OCI-LY7 (cell line): ENCODE data around the gene ELAVL4. TPM values are rescaled to one million over a fixed set of nuclear protein-coding genes. Genes with fewer than 3 reads are reported as not detected.

Experiments
- BruUV-seq: library from RNA; stranded (reverse); fragments of 400-500 nt; replicated peaks from 2 replicates; lab custom pipeline; 2021; lab: Mats Ljungman, UMichigan
- CTCF ChIA-PET: fragments of 300-600 bp; sonication (Branson Sonifier 250); formaldehyde crosslinking; loops from one replicate; lab custom pipeline; 2022; ENCODE audit warnings: antibody characterized with exemption; ENCODE audit not compliant: unreplicated experiment; lab: Charles Lee
- POLR2A ChIA-PET: fragments of 300-600 bp; sonication (Branson Sonifier 250); formaldehyde crosslinking; loops from one replicate; lab custom pipeline; 2022; ENCODE audit warnings: antibody characterized with exemption; lab: Charles Lee
- DNase-seq: peaks from one replicate; pipeline ENCODE4 v3.0.0-alpha.2; 2015; ENCODE audit warnings: low spot score
- H2AFZ ChIP-seq: fragments of 200-600 bp; sonication (generic), shearing (Covaris generic); 2 replicates; pipeline ENCODE4 v1.6.1; 2014; ENCODE audit warnings: mild to moderate bottlenecking, antibody characterized with exemption, low read length, moderate library complexity
- H3K27ac ChIP-seq: fragments of 200-600 bp; sonication (generic); 2 replicates; pipeline ENCODE4 v1.5.1; 2014; ENCODE audit warnings: mixed run types, low read depth, mild to moderate bottlenecking, moderate library complexity, low read length, inconsistent platforms; ENCODE audit not compliant: poor library complexity, severe bottlenecking
- H3K36me3 ChIP-seq: fragments of 200-600 bp; sonication (generic); 2 replicates; pipeline ENCODE4 v1.6.1; 2014; ENCODE audit warnings: mild to moderate bottlenecking, antibody characterized with exemption, low read length, moderate library complexity, mixed read lengths; ENCODE audit not compliant: insufficient read depth
- H3K4me1 ChIP-seq: fragments of 200-600 bp; sonication (generic); 2 replicates; pipeline ENCODE4 v1.5.1; 2014; ENCODE audit warnings: mild to moderate bottlenecking, low read length; ENCODE audit not compliant: insufficient read depth, poor library complexity, severe bottlenecking
- H3K4me2 ChIP-seq: fragments of 200-600 bp; sonication (generic); 2 replicates; pipeline ENCODE4 v1.6.1; 2014; ENCODE audit warnings: mild to moderate bottlenecking, low read length
- H3K4me3 ChIP-seq: fragments of 200-600 bp; sonication (generic); 2 replicates; pipeline ENCODE4 v1.5.1; 2014; ENCODE audit warnings: mild to moderate bottlenecking, low read depth, low read length; ENCODE audit not compliant: poor library complexity, severe bottlenecking
- H3K79me2 ChIP-seq: fragments of 200-600 bp; sonication (generic); 2 replicates; pipeline ENCODE4 v1.6.1; 2016; ENCODE audit warnings: low read depth, mild to moderate bottlenecking, low read length, moderate library complexity, mixed read lengths; ENCODE audit not compliant: insufficient read depth
- H3K9me2 ChIP-seq: fragments of 200-600 bp; sonication (generic); 2 replicates; pipeline ENCODE4 v1.6.1; 2016; ENCODE audit warnings: mild to moderate bottlenecking, low read length, mixed read lengths; ENCODE audit not compliant: insufficient read depth
- H3K9me3 ChIP-seq: fragments of 200-600 bp; sonication (generic); 2 replicates; pipeline ENCODE4 v1.6.1; 2014; ENCODE audit warnings: mild to moderate bottlenecking, mixed run types, low read length, mixed read lengths
- H4K20me1 ChIP-seq: fragments of 200-600 bp; sonication (generic); 2 replicates; pipeline ENCODE4 v1.6.1; 2014; ENCODE audit warnings: mild to moderate bottlenecking, antibody characterized with exemption, low read length, moderate library complexity, mixed read lengths; ENCODE audit not compliant: insufficient read depth
- CTCF ChIP-seq: fragments of 200-600 bp; sonication (generic); conservative IDR thresholded peaks from 2 replicates; pipeline ENCODE4 v1.5.1; 2014; ENCODE audit warnings: mild to moderate bottlenecking, antibody characterized with exemption, low read length, moderate library complexity, mixed read lengths
- EZH2phosphoT487 ChIP-seq: fragments of 200-600 bp; sonication (generic); IDR thresholded peaks from 2 replicates; pipeline ENCODE4 v1.6.1; 2018; ENCODE audit warnings: low read depth, borderline replicate concordance, mild to moderate bottlenecking, mixed run types, antibody characterized with exemption, low read length, moderate library complexity, mixed read lengths
- intact Hi-C: fragments of 100-400 bp; cut with micrococcal nuclease; formaldehyde crosslinking; loops from one replicate; pipeline ENCODE4 v1.10.0; 2022; ENCODE audit not compliant: unreplicated experiment
- total RNA-seq, 2 experiments: library from RNA; depleted of rRNA in 1 of 2; stranded (reverse); fragments of >200 nt in 1 of 2; shearing (Covaris generic) in 1 of 2; gene quantifications; 2 replicates each; pipeline ENCODE4 v1.2.3, GENCODE V29; 2014 to 2022

ELAVL4 gene
- total RNA-seq, 2 experiments from 2014 or later = not detected

- TF ChIP-seq CTCF = no peak
- no peak for TF ChIP-seq EZH2phosphoT487
- no peaks in the 10 kb centered on the region for H4K20me1 ChIP-seq
- CTCF ChIA-PET = no interaction called here
Observed at GRCh38 chr1:50195205-50195604, 86.5 kb downstream of the ELAVL4 start.

GRCh38 chr1:50196081-50196480, 87.4 kb downstream of the ELAVL4 start:
- Histone ChIP-seq H2AFZ (no peak overlapping the region), H3K4me2 (no peak overlapping the region), H4K20me1 (no peaks in the 10 kb centered on the region), H3K79me2 (no peaks in the 10 kb centered on the region), H3K9me3 (no peaks in the 10 kb centered on the region), H3K9me2 (no peaks in the 10 kb centered on the region), H3K27ac (no peak overlapping the region), H3K36me3 (no peaks in the 10 kb centered on the region), H3K4me1 (no peaks in the 10 kb centered on the region), H3K4me3 (no peak overlapping the region)
- intact Hi-C loops = no loop called here
- ChIA-PET CTCF (no interaction called here), POLR2A (no interaction called here)
- BruUV-seq = no TSS peak
- TF ChIP-seq CTCF = no peak
- DNase-seq = no peak

More at GRCh38 chr1:50195205-50195604, 86.5 kb downstream of the ELAVL4 start:
- no peaks in the 10 kb centered on the region for H3K9me3 ChIP-seq
- H2AFZ ChIP-seq = no peak overlapping the region
- POLR2A ChIA-PET = no interaction called here
- H3K36me3 ChIP-seq = no peaks in the 10 kb centered on the region
- BruUV-seq = no TSS peak
- H3K79me2 ChIP-seq = no peaks in the 10 kb centered on the region
- DNase-seq = no peak
- no peak overlapping the region for H3K27ac ChIP-seq
- no peak overlapping the region for H3K4me3 ChIP-seq
- no peaks in the 10 kb centered on the region for H3K4me1 ChIP-seq
- intact Hi-C loops = no loop called here
- H3K9me2 ChIP-seq = no peaks in the 10 kb centered on the region
- no peak overlapping the region for H3K4me2 ChIP-seq

- Histone ChIP-seq H2AFZ (no peak overlapping the region), H3K9me2 (no peaks in the 10 kb centered on the region), H3K4me1 (no peaks in the 10 kb centered on the region), H3K4me3 (no peak overlapping the region), H3K9me3 (no peaks in the 10 kb centered on the region), H3K36me3 (no peaks in the 10 kb centered on the region), H3K4me2 (no peak overlapping the region), H3K27ac (no peak overlapping the region), H3K79me2 (no peaks in the 10 kb centered on the region), H4K20me1 (no peaks in the 10 kb centered on the region)
- DNase-seq = no peak
- CTCF ChIA-PET = no interaction called here
- intact Hi-C loops = no loop called here
- no TSS peak for BruUV-seq
- POLR2A ChIA-PET = no interaction called here
- TF ChIP-seq CTCF (no peak), EZH2phosphoT487 (no peak)
Observed at GRCh38 chr1:50197216-50197615, 88.5 kb downstream of the ELAVL4 start.
